H9 (cell line): ENCODE data around the gene TBX1. TPM values are rescaled to one million over a fixed set of nuclear protein-coding genes. Genes with fewer than 3 reads are reported as not detected.
A peak's percentile ranks its signal among the peaks of the same experiment; 100 is the strongest.

Experiments used
- DNase-seq: peaks from one replicate; pipeline ENCODE4 v3.0.0-alpha.2; 2017
- H2AFZ ChIP-seq: one replicate; pipeline ENCODE4 v1.6.1; 2013; ENCODE audit warnings: mild to moderate bottlenecking, low read length, control low read depth, moderate library complexity
- H2AK5ac ChIP-seq: 2 replicates; pipeline ENCODE4 v1.6.1; 2013; ENCODE audit warnings: low read length, control low read depth, mixed read lengths; ENCODE audit not compliant: insufficient read length
- H2BK120ac ChIP-seq: one replicate; pipeline ENCODE4 v1.6.1; 2013; ENCODE audit warnings: low read depth, mild to moderate bottlenecking, low read length, control low read depth, inconsistent platforms; ENCODE audit not compliant: poor library complexity, severe bottlenecking
- H2BK12ac ChIP-seq: 2 replicates; pipeline ENCODE4 v1.6.1; 2013; ENCODE audit warnings: low read length, control low read depth, mixed read lengths, low read depth; ENCODE audit not compliant: insufficient read length
- H2BK15ac ChIP-seq: 2 replicates; pipeline ENCODE4 v1.6.1; 2013; ENCODE audit warnings: low read depth, low read length, control low read depth
- H2BK20ac ChIP-seq: one replicate; pipeline ENCODE4 v1.6.1; 2013; ENCODE audit warnings: low read depth, mild to moderate bottlenecking, low read length, control low read depth, inconsistent platforms; ENCODE audit not compliant: poor library complexity, severe bottlenecking
- H2BK5ac ChIP-seq: 2 replicates; pipeline ENCODE4 v1.6.1; 2013; ENCODE audit warnings: low read length, control low read depth, mixed read lengths; ENCODE audit not compliant: insufficient read length
- H3K14ac ChIP-seq: 2 replicates; pipeline ENCODE4 v1.6.1; 2013; ENCODE audit warnings: low read length, control low read depth; ENCODE audit not compliant: insufficient read depth
- H3K18ac ChIP-seq: 2 replicates; pipeline ENCODE4 v1.6.1; 2013; ENCODE audit warnings: low read depth, mild to moderate bottlenecking, mixed read lengths, low read length, control low read depth; ENCODE audit not compliant: insufficient read length
- H3K23ac ChIP-seq: 2 replicates; pipeline ENCODE4 v1.6.1; 2013; ENCODE audit warnings: low read length, control low read depth, mixed read lengths, low read depth; ENCODE audit not compliant: insufficient read length
- H3K23me2 ChIP-seq: 2 replicates; pipeline ENCODE4 v1.6.1; 2013; ENCODE audit warnings: low read depth, mild to moderate bottlenecking, mixed read lengths, low read length, control low read depth; ENCODE audit not compliant: insufficient read length, poor library complexity, severe bottlenecking
- H3K27ac ChIP-seq: 2 replicates; pipeline ENCODE4 v1.5.1; 2013; ENCODE audit warnings: low read length, control low read depth, mixed read lengths, low read depth; ENCODE audit not compliant: insufficient read length
- H3K27me3 ChIP-seq: 2 replicates; pipeline ENCODE4 v1.6.1; 2013; ENCODE audit warnings: low read length, control low read depth, inconsistent platforms; ENCODE audit not compliant: insufficient read depth
- H3K4ac ChIP-seq: 2 replicates; pipeline ENCODE4 v1.6.1; 2013; ENCODE audit warnings: low read depth, mild to moderate bottlenecking, control low read depth, inconsistent platforms, low read length, moderate library complexity
- H3K4me1 ChIP-seq: 2 replicates; pipeline ENCODE4 v1.6.1; 2013; ENCODE audit warnings: low read length, control low read depth, inconsistent platforms; ENCODE audit not compliant: insufficient read depth
- H3K4me2 ChIP-seq: 2 replicates; pipeline ENCODE4 v1.6.1; 2013; ENCODE audit warnings: low read length, control low read depth, mixed read lengths; ENCODE audit not compliant: insufficient read length, insufficient read depth
- H3K56ac ChIP-seq: 2 replicates; pipeline ENCODE4 v1.6.1; 2013; ENCODE audit warnings: low read depth, mild to moderate bottlenecking, mixed read lengths, low read length, control low read depth; ENCODE audit not compliant: insufficient read length
- H3K79me1 ChIP-seq: 2 replicates; pipeline ENCODE4 v1.6.1; 2013; ENCODE audit warnings: low read depth, mild to moderate bottlenecking, moderate library complexity, low read length, control low read depth, inconsistent platforms; ENCODE audit not compliant: insufficient read depth, poor library complexity, severe bottlenecking
- H3K79me2 ChIP-seq: 2 replicates; pipeline ENCODE4 v1.6.1; 2013; ENCODE audit warnings: low read length, control low read depth, inconsistent platforms; ENCODE audit not compliant: insufficient read depth
- H3K9ac ChIP-seq: 2 replicates; pipeline ENCODE4 v1.6.1; 2013; ENCODE audit warnings: low read length, control low read depth, mixed read lengths; ENCODE audit not compliant: insufficient read length; ENCODE audit errors: extremely low read depth
- H3K9me3 ChIP-seq: one replicate; pipeline ENCODE4 v1.6.1; 2013; ENCODE audit warnings: low read depth, low read length, inconsistent platforms; ENCODE audit not compliant: control insufficient read depth
- H3T11ph ChIP-seq: one replicate; pipeline ENCODE4 v1.6.1; 2013; ENCODE audit warnings: mild to moderate bottlenecking, low read length, control low read depth, inconsistent platforms
- H4K20me1 ChIP-seq: one replicate; pipeline ENCODE4 v1.6.1; 2013; ENCODE audit not compliant: control insufficient read depth, insufficient read length, insufficient read depth
- H4K5ac ChIP-seq: 2 replicates; pipeline ENCODE4 v1.6.1; 2013; ENCODE audit warnings: low read depth, mild to moderate bottlenecking, mixed read lengths, low read length, control low read depth; ENCODE audit not compliant: insufficient read length
- H4K8ac ChIP-seq: replicated peaks from 2 replicates; pipeline ENCODE4 v1.6.1; 2013; ENCODE audit warnings: low read length, control low read depth, mixed read lengths, low read depth; ENCODE audit not compliant: insufficient read length
- H4K91ac ChIP-seq: 2 replicates; pipeline ENCODE4 v1.6.1; 2013; ENCODE audit warnings: low read depth, mild to moderate bottlenecking, moderate library complexity, mixed read lengths, low read length, control low read depth; ENCODE audit not compliant: insufficient read length
- H3K27ac Mint-ChIP-seq, 3 experiments: 2 replicates in 2 of 3; 3 replicates in 1 of 3; pipeline ENCODE4 v1.8.0; 2020 to 2021; ENCODE audit warnings: mixed read lengths in 3 of 3, mild to moderate bottlenecking in 1 of 3, moderate library complexity in 1 of 3
- H3K27me3 Mint-ChIP-seq: 2 replicates; pipeline ENCODE4 v1.8.0; 2021; ENCODE audit warnings: low read depth, mild to moderate bottlenecking, moderate library complexity, mixed read lengths
- H3K36me3 Mint-ChIP-seq, 3 experiments: 2 replicates in 2 of 3; 3 replicates in 1 of 3; pipeline ENCODE4 v1.8.0; 2020 to 2021; ENCODE audit warnings: low read depth in 3 of 3, mixed read lengths in 3 of 3; ENCODE audit not compliant: insufficient read depth in 1 of 3
- H3K4me1 Mint-ChIP-seq, 2 experiments: 2 replicates each; pipeline ENCODE4 v1.8.0; 2020; ENCODE audit warnings: mixed read lengths in 2 of 2
- H3K4me3 Mint-ChIP-seq, 2 experiments: 2 replicates in 1 of 2; 3 replicates in 1 of 2; pipeline ENCODE4 v1.8.0; 2020 to 2021; ENCODE audit warnings: mild to moderate bottlenecking in 2 of 2, mixed read lengths in 2 of 2, moderate library complexity in 1 of 2
- H3K9me3 Mint-ChIP-seq, 2 experiments: 2 replicates in 1 of 2; 3 replicates in 1 of 2; pipeline ENCODE4 v1.8.0; 2020; ENCODE audit warnings: mild to moderate bottlenecking in 2 of 2, mixed read lengths in 2 of 2, moderate library complexity in 1 of 2
- CTCF ChIP-seq: fragments of 200-600 bp; sonication (generic); conservative IDR thresholded peaks from 3 replicates; pipeline ENCODE4 v1.8.0; 2021; ENCODE audit warnings: antibody characterized with exemption, mild to moderate bottlenecking
- WGBS: extraction: QIAGEN DNeasy Blood & Tissue Kit; methylation state at CpG from one replicate; pipeline ENCODE4 v1.1.7; 2013; ENCODE audit warnings: missing lambda C conversion rate, low lambda C conversion rate, mixed read lengths; ENCODE audit not compliant: insufficient read length; ENCODE audit errors: extremely low coverage; 5-methylcytosine and 5-hydroxymethylcytosine counted together
- total RNA-seq: library from RNA; stranded (reverse); gene quantifications from 2 replicates; pipeline ENCODE4 v1.2.1, GENCODE V29; 2021

TBX1 gene
- total RNA-seq, 1 experiment from 2014 or later = 2.2 TPM

DNA sequence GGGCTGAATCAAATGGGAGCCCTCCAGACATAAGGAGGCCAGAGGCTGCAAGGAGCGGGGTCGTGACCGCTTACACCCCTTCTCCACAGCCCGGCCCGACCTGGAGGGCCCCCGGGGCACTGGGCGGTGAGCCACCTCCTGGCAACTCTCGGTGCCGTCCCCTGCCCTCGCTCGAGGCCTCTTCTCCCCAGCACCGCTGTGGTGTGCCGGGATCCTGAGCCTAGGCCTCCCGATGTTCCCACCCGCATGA lies 37.7 kb upstream of the TBX1 start:
- Histone ChIP-seq H4K91ac (no peak overlapping the region), H4K5ac (no peak overlapping the region), H2BK15ac (no peak overlapping the region), H2AK5ac (no peak overlapping the region), H3K4ac (no peak overlapping the region), H2BK12ac (no peak overlapping the region), H2BK120ac (no peak overlapping the region), H3K23ac (no peak overlapping the region), H3K9me3 (no peaks in the 10 kb centered on the region), H4K8ac (no peak overlapping the region), H2BK5ac (no peak overlapping the region), H3K9ac (no peak overlapping the region), H3K14ac (no peak overlapping the region), H3K23me2 (peaks cover 10% of the 10 kb centered on the region), H2AFZ (no peak overlapping the region), H3T11ph (no peak overlapping the region), H3K27ac (no peak overlapping the region), H3K4me2 (peak overlapping the region; percentile 54), H3K79me1 (no peaks in the 10 kb centered on the region), H4K20me1 (peaks cover 4% of the 10 kb centered on the region), H2BK20ac (no peak overlapping the region), H3K79me2 (no peaks in the 10 kb centered on the region), H3K27me3 (peaks cover 77% of the 10 kb centered on the region; the same call in 1 of the 2 replicates), H3K56ac (no peak overlapping the region), H3K18ac (no peak overlapping the region), H3K4me1 (no peaks in the 10 kb centered on the region)
- Mint-ChIP-seq H3K27ac (no peak overlapping the region), H3K36me3 (peaks cover 7 to 16% (median 14%) of the 10 kb centered on the region in 3 experiments; a peak in 6 of 7 replicates), H3K27me3 (peaks cover 84% of the 10 kb centered on the region), H3K4me1 (peaks cover 14 to 34% of the 10 kb centered on the region in 2 experiments), H3K4me3 (peak overlapping the region; percentile 54 to 77; a peak in 4 of 5 replicates), H3K9me3 (peaks cover 13 to 25% of the 10 kb centered on the region in 2 experiments; a peak in 4 of 5 replicates)
- no peak; the same call in 2 of the 3 replicates for TF ChIP-seq CTCF
- no CpG with 5 or more reads among the region's 15 CpGs for WGBS
- DNase-seq = no peak
